ENCODE results near the gene FRAS1. TPM values are rescaled to one million over a fixed set of nuclear protein-coding genes. Genes with fewer than 3 reads are reported as not detected.

FRAS1 gene
- total RNA-seq, 1 experiment from 2014 or later: 13.1 TPM

- H3K4me1 ChIP-seq (replicated peaks; ENCODE audit: insufficient read depth): no peaks in the 10 kb centered on the region
- no TSS peak for BruUV-seq (replicated peaks)
- H3K9me2 ChIP-seq (ENCODE audit: insufficient read depth): no peaks in the 10 kb centered on the region
- H3K4me3 ChIP-seq: no peak overlapping the region
- H4K20me1 ChIP-seq (ENCODE audit: insufficient read depth): no peaks in the 10 kb centered on the region
- no peak for DNase-seq
- ChIA-PET POLR2A (ENCODE audit: unreplicated experiment) (no interaction called here), CTCF (no interaction called here)
- no peak overlapping the region for H3K27ac ChIP-seq
- intact Hi-C loops (cut with micrococcal nuclease; ENCODE audit: unreplicated experiment): no loop called here
- H3K9me3 ChIP-seq (ENCODE audit: insufficient read depth, low read depth): no peaks in the 10 kb centered on the region
- H3K27me3 ChIP-seq (ENCODE audit: insufficient read depth, low read depth): no peaks in the 10 kb centered on the region
- no peaks in the 10 kb centered on the region for H3F3A ChIP-seq (ENCODE audit: insufficient read depth, low read depth)
- no peak overlapping the region for H3K4me2 ChIP-seq
- H3K79me2 ChIP-seq (ENCODE audit: low read depth): no peaks in the 10 kb centered on the region
- TF ChIP-seq EZH2 (IDR thresholded peaks at IDR 0.05; ENCODE audit: low read depth) (no peak), CTCF (conservative IDR thresholded peaks at IDR 0.05) (no peak)
- H2AFZ ChIP-seq: no peak overlapping the region
- no peaks in the 10 kb centered on the region for H3K36me3 ChIP-seq (ENCODE audit: low read depth)
Measured at GRCh38 chr4:78424461-78424860, 367.3 kb downstream of the FRAS1 start.

DNA sequence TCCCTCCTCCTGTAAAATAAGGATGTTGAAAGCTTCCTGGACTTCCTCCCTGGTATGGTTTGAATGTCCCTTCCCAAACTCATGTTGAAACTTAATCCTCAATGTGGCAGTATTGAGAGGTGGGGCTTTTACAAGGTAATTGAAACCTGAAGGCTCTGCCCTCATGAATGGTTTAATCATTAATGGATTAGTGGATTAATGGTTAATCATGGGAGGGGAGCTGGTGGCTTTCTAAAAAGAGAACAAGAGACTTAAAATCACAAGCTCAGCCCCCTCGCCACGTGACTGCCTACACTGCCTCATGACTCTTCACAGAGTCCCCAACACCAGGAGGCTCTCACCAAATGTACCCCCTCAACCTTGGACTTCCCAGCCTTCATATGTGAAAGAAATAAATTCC lies 369.8 kb downstream of the FRAS1 start:
- Histone ChIP-seq H3F3A (ENCODE audit: insufficient read depth, low read depth) (no peaks in the 10 kb centered on the region), H3K36me3 (ENCODE audit: low read depth) (no peaks in the 10 kb centered on the region), H3K27ac (no peak overlapping the region), H3K79me2 (ENCODE audit: low read depth) (no peaks in the 10 kb centered on the region), H2AFZ (no peak overlapping the region), H3K9me3 (ENCODE audit: insufficient read depth, low read depth) (no peaks in the 10 kb centered on the region), H3K4me2 (no peak overlapping the region), H4K20me1 (ENCODE audit: insufficient read depth) (no peaks in the 10 kb centered on the region), H3K4me1 (replicated peaks; ENCODE audit: insufficient read depth) (no peaks in the 10 kb centered on the region), H3K27me3 (ENCODE audit: insufficient read depth, low read depth) (no peaks in the 10 kb centered on the region), H3K9me2 (ENCODE audit: insufficient read depth) (no peaks in the 10 kb centered on the region), H3K4me3 (no peak overlapping the region)
- intact Hi-C loops (cut with micrococcal nuclease; ENCODE audit: unreplicated experiment): no loop called here
- no TSS peak for BruUV-seq (replicated peaks)
- no peak for DNase-seq
- CTCF ChIA-PET: no interaction called here
- POLR2A ChIA-PET (ENCODE audit: unreplicated experiment): interaction anchor here (0.6 kb wide), 1 partner anchor 13 kb away, joined by 6 read pairs; no protein-coding TSS in a partner anchor
- TF ChIP-seq CTCF (conservative IDR thresholded peaks at IDR 0.05) (no peak), EZH2 (IDR thresholded peaks at IDR 0.05; ENCODE audit: low read depth) (no peak)

DNA sequence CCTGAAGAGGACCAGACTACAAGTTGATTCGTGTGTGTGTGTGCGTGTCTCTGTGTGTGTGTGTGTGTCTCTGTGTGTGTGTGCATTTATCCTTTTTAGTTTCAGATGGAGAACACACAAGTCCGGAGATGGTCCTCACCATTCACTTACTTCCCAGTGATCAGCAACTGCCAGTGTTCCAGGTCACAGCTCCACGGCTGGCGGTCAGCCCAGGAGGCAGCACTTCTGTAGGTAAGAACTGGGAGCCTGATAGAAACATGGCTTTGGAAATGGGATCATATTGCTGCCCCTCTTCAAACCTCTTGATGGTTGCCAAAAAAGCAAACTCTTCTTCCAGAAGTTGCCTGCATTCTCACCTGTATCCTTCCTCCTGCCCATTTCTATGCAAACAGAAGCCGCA lies 371.9 kb downstream of the FRAS1 start:
- H3K79me2 ChIP-seq (ENCODE audit: low read depth): no peaks in the 10 kb centered on the region
- BruUV-seq (replicated peaks): no TSS peak
- no peaks in the 10 kb centered on the region for H3F3A ChIP-seq (ENCODE audit: insufficient read depth, low read depth)
- H2AFZ ChIP-seq: no peak overlapping the region
- H3K4me2 ChIP-seq: no peak overlapping the region
- ChIA-PET POLR2A (ENCODE audit: unreplicated experiment) (no interaction called here), CTCF (no interaction called here)
- no peak overlapping the region for H3K27ac ChIP-seq
- intact Hi-C loops (cut with micrococcal nuclease; ENCODE audit: unreplicated experiment): no loop called here
- TF ChIP-seq CTCF (conservative IDR thresholded peaks at IDR 0.05) (no peak), EZH2 (IDR thresholded peaks at IDR 0.05; ENCODE audit: low read depth) (no peak)
- no peaks in the 10 kb centered on the region for H3K36me3 ChIP-seq (ENCODE audit: low read depth)
- H4K20me1 ChIP-seq (ENCODE audit: insufficient read depth): no peaks in the 10 kb centered on the region
- no peak for DNase-seq
- no peak overlapping the region for H3K4me3 ChIP-seq
- no peaks in the 10 kb centered on the region for H3K27me3 ChIP-seq (ENCODE audit: insufficient read depth, low read depth)
- no peaks in the 10 kb centered on the region for H3K4me1 ChIP-seq (replicated peaks; ENCODE audit: insufficient read depth)
- H3K9me2 ChIP-seq (ENCODE audit: insufficient read depth): no peaks in the 10 kb centered on the region
- H3K9me3 ChIP-seq (ENCODE audit: insufficient read depth, low read depth): no peaks in the 10 kb centered on the region
